ENCODE data around the gene GARIN3. TPM values are rescaled to one million over a fixed set of nuclear protein-coding genes. Genes with fewer than 3 reads are reported as not detected.

The GARIN3 gene
- total RNA-seq, 1 donor from 2014 or later, result not detected

DNA sequence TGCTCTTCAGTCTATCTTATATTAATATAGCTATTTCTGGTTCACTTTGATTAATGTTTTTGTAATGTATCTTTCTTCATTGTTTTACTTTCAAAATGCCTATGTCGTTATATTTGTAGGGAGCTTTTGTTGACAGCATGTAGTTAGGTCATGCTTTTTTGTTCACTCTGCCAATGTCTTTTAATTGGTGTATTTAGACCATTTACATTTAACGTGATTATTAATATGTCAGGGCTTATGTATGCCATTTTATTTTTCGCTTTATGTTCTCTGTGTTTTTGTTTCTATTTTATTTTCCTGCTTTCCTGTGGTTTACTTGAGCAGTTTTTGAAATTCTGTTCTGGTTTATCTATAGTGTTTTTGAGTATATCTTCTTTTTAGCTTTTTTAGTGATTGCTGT lies 10.8 kb downstream of the GARIN3 start:
- intact Hi-C loops (cut with micrococcal nuclease), result loop anchor here (1.0 kb wide), 3 partner anchors 12 to 25 kb away; partner anchors contain the start of gene ITK

DNA sequence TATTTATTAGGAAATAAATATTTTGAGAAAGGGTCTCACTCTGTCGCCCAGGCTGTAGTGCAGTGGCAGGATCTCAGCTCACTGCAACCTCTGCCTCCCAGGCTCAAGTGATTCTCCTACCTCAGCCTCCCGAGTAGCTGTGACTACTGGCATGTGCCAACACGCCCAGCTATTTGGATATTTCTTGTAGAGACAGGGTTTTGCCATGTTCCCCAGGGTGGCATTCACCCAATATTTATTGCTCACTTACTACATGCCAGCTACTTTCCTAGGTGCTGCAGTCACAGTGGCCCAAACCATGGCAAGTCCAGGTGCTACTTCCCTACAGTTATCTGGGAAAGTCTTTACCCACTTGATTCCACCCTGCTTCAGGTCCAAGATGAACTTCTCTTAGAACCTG lies 15.1 kb downstream of the GARIN3 start:
- intact Hi-C loops (cut with micrococcal nuclease), result no loop called here

DNA sequence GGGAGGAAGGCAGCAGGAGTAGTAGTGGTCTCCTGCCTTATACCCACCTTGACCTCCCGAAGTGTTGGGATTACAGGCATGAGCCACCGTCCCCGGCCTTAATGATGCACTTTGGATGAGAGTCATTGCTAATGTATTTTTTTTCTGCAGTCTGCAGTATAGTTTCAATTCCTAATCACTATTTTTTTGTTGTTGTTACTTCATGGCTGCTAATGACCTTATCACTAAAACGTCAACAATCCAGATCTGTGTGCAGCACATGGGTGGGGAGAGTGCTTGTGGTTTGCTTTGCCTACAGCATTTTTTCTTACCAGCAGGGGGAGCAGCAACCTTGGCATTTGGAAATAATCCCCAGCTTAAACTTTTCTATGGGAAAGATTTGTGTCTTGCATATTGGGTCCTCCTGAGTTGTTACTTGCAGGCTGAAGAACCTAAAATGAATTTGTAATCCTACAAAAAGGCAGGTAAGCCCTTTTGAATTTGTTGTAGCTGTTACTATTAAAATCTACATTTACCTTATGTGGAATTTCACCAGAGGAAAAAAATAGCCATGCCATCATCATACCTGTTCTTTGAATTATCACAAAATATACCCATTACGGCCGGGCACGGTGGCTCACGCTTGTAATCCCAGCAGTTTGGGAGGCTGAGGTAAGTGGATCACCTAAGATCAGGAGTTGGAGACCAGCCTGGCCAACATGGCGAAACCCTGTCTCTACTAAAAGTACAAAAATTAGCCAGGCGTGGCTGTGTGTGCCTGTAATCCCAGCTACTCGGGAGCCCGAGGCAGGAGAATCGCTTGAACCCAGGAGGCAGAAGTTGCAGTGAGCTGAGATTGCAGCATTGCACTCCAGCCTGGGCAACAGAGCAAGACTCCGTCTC lies 17.1 kb downstream of the GARIN3 start:
- intact Hi-C loops (cut with micrococcal nuclease), result loop anchor here (1.0 to 10.0 kb wide), 9 partner anchors 23 to 316 kb away; partner anchors contain the start of genes ITK and NIPAL4

GRCh38 chr5:157143127-157143971 lies 22.7 kb downstream of the GARIN3 start:
- intact Hi-C loops (cut with micrococcal nuclease), result loop anchor here (1.0 to 10.0 kb wide), 5 partner anchors 29 to 321 kb away; partner anchors contain the start of gene NIPAL4

DNA sequence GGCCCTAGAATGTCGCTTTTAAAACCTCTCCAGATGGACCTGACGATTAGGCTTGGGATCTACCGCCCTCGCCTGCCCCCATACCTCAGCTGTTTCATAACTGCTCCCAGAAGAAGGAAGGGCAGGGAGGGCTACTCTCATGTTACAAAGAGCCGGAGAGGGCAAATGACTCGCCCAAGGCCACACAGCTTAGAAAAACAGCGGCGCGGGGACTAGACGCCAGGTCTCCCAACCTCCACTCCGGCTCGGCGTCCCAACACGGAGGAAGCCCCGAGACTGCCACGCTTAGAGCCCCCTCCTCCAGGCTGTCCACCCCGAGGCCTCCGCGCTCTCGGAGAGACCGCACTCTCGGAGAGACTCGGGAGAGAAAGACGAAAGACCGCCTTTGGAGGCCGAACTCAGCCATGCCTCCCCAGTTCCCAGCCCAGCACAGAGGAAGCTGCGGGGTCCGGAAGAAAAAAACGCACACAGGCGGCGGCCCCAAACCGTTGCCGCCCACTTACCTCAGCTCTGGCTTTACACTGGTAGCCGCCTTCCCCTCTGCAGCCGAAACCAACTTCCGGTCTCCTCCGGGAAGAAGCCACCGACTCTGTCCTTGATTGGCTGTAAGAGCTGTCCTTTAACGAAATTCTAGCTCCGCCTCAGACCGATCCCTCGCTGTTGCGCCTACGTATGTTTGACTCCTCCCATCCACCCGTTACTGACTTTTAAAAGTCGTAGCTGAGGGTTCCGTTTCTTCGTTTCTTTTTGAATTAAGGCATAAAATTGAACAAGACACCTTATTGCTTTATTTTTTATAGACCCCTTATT lies 23.5 kb downstream of the GARIN3 start, which contains the start of gene MED7:
Gene MED7, minus strand, starts transcription at position 549 of the 810 bp plus-strand sequence. CDS start 3,434 bp downstream, outside the sequence.
- intact Hi-C loops (cut with micrococcal nuclease), result loop anchor here (1.0 to 10.0 kb wide), 11 partner anchors 29 to 589 kb away; partner anchors contain the start of genes HAVCR2, NIPAL4 and THG1L

- intact Hi-C loops (cut with micrococcal nuclease), result loop anchor here (10.0 kb wide), 1 partner anchor 483 kb away; no protein-coding TSS in a partner anchor
These were observed 28.4 kb downstream of the GARIN3 start for GRCh38 chr5:157137691-157138090.

DNA sequence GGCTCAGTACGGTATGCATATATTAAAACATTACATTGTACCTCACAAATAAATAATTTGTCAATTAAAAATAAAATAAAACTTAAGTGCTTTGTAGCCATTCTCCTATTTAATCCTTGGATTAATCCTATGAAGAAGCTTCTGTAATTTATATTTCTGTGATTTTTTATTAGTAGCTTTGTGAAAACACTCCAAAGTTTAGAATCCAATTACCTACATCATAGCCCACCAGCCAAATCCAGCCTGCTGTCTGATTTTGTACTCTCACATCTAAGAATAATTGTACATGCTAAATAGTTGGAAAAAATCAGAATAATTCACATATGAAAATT lies 33.8 kb downstream of the GARIN3 start:
- intact Hi-C loops (cut with micrococcal nuclease), result loop anchor here (1.0 to 10.0 kb wide), 10 partner anchors 197 to 1993 kb away; no protein-coding TSS in a partner anchor

DNA sequence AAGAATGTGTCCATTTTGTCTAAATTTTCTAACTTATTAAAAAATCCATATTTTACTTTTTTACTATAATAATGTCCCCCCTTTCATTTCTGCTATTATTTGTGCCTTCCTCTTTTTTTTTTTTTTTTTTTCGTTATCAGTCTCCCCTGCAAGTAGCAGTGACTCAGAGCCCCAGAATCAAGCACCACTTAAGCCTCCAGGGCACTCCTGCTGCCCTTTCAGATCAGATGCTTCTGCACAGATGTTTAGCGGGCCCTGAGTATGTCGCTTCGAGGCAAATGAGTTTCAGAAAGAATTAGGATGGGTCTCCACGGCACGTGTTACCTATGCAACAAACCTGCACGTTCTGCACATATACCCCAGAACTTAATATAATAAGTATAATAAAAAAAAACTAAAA lies 35.1 kb downstream of the GARIN3 start:
- intact Hi-C loops (cut with micrococcal nuclease), result loop anchor here (5.0 to 10.0 kb wide), 2 partner anchors 294 to 476 kb away; no protein-coding TSS in a partner anchor

DNA sequence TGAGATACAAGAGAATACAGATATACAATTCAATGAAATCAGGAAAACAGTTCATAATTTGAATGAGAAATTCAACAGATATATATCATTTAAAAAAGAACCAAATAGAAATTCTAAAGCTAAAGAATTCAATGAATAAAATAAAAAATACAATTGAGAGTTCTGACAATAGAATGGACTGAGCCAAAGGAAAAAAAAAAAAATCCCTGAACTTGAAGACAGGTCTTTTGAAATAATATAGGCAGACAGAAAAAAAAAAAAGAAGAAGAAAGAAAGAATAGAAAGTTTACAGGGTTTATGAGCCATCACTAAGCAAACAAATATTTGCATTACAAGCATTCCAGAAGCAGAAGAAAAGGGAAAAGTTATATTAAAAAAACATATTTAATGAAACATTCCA lies 44.4 kb downstream of the GARIN3 start:
- intact Hi-C loops (cut with micrococcal nuclease), result no loop called here

GRCh38 chr5:157120102-157120501 lies 46.0 kb downstream of the GARIN3 start:
- intact Hi-C loops (cut with micrococcal nuclease), result no loop called here

DNA sequence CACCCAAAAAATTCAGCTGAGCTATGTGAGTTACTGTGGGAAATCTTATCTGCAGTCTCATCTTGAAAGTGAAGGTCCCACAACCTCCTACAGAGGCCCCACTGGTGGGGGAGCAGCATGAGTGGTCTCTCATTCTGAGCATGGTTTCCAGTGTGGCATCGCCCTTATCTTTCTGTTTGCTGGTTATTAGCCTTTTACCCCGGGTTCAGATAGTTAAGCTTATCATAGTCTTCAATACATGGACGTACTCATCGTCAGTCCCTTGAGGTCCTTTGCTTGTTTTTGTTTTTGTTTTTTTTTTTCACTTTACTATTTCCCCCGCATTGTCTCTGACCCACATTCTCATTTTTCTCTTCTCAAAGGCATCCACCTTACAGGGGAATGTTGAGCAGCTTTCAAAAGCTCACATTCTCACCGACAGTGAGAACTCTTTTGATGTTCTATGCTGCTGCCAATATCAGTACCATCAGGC lies 49.5 kb downstream of the GARIN3 start:
- intact Hi-C loops (cut with micrococcal nuclease), result loop anchor here (1.0 kb wide), 1 partner anchor 13 kb away; no protein-coding TSS in a partner anchor

DNA sequence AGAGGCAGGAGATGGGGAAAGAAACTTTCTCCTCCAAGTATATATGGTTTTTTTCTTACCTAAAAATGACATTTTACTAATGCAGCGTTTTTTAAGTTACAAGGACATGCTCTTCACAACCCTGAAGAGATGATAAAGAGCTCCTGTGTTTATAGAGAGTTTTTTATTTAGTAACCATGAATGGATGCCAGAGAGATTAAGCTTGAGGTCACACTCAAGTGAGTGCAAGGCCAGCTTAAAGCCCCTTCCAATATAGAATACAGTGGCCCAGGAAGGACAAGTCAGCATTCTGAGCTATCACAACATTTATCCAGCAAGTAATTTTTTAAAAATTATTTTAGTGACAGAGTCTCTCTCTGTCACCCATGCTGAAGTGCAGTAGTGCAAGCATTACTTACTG lies 50.6 kb downstream of the GARIN3 start:
- intact Hi-C loops (cut with micrococcal nuclease), result no loop called here

DNA sequence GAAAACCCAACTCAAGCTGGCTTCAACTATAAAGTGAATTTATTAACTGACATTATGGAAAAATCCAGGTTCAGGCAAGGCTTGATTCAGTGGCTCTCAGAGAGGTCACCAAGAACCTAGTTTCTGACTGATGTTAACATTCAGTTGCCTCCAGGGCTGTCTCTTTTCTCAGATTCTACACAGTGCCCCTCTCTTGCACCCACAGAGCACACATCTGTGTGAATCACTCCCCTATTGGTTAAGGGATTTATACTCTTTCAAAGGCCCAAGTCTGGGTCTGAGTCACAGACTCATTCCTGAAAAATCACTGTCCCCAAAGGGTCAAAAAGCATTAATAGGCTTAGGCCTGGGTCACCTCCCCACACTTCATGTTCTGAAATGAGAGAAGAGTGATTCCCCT lies 51.1 kb downstream of the GARIN3 start:
- intact Hi-C loops (cut with micrococcal nuclease), result no loop called here

- intact Hi-C loops (cut with micrococcal nuclease), result loop anchor here (1.0 to 5.0 kb wide), 3 partner anchors 29 to 711 kb away; partner anchors contain the start of gene MED7
These were observed 53.1 kb downstream of the GARIN3 start for GRCh38 chr5:157113002-157113401.

Other genes starting within 250 kb of the GARIN3 start
- gene TIMD4, start 203.0 kb downstream of the GARIN3 start, total RNA-seq, result 28.1 and 31.5 TPM in 2 replicates
- 9.3 and 10.2 TPM in 2 replicates for gene HAVCR1, start 107.1 kb downstream of the GARIN3 start, total RNA-seq
- gene HAVCR2, start 57.2 kb downstream of the GARIN3 start, total RNA-seq, result 215 and 218 TPM in 2 replicates
- 13.2 and 15.0 TPM in 2 replicates for gene MED7, start 23.4 kb downstream of the GARIN3 start, total RNA-seq
- gene ITK, start 14.6 kb upstream of the GARIN3 start, total RNA-seq, result 295 and 307 TPM in 2 replicates
- 371 and 392 TPM in 2 replicates for gene CYFIP2, start 99.9 kb upstream of the GARIN3 start, total RNA-seq